ENCODE data around the gene FAM98B. TPM values are rescaled to one million over a fixed set of nuclear protein-coding genes. Genes with fewer than 3 reads are reported as not detected.

The FAM98B gene
- total RNA-seq, 2 experiments from 2014 or later, result 20.1 to 20.4 TPM

GRCh38 chr15:38411902-38412301, 42.0 kb upstream of the FAM98B start:
- Histone ChIP-seq H3K9me3 (ENCODE audit: control insufficient read depth in 1 of 2, insufficient read depth in 1 of 2, low read length in 2 of 2) (no peaks in the 10 kb centered on the region), H3K4me1 (ENCODE audit: insufficient read depth, low read length) (no peaks in the 10 kb centered on the region), H3K27ac (ENCODE audit: low read depth in 1 of 2, low read length in 2 of 2) (no peak overlapping the region), H3K4me3 (ENCODE audit: low read length) (no peak overlapping the region), H3K27me3 (ENCODE audit: control insufficient read depth in 1 of 2, insufficient read depth in 2 of 2, low read length in 2 of 2) (peaks cover 10 to 12% of the 10 kb centered on the region in 2 experiments), H3K36me3 (ENCODE audit: insufficient read depth, low read length) (no peaks in the 10 kb centered on the region)
- intact Hi-C loops (cut with DNase I, micrococcal nuclease), result no loop called here
- DNase-seq (no peak), ATAC-seq (ENCODE audit: poor library complexity) (no peak)
- H3K4me3 Mint-ChIP-seq, result no peak overlapping the region
- ChIA-PET CTCF (no interaction called here), POLR2A (no interaction called here)
- no peak overlapping the region for H3K27ac Mint-ChIP-seq
- no peaks in the 10 kb centered on the region for H3K4me1 Mint-ChIP-seq (ENCODE audit: low read depth)
- H3K36me3 Mint-ChIP-seq (ENCODE audit: low read depth), result no peaks in the 10 kb centered on the region
- no peaks in the 10 kb centered on the region for H3K9me3 Mint-ChIP-seq
- TF ChIP-seq, protein P1, sequence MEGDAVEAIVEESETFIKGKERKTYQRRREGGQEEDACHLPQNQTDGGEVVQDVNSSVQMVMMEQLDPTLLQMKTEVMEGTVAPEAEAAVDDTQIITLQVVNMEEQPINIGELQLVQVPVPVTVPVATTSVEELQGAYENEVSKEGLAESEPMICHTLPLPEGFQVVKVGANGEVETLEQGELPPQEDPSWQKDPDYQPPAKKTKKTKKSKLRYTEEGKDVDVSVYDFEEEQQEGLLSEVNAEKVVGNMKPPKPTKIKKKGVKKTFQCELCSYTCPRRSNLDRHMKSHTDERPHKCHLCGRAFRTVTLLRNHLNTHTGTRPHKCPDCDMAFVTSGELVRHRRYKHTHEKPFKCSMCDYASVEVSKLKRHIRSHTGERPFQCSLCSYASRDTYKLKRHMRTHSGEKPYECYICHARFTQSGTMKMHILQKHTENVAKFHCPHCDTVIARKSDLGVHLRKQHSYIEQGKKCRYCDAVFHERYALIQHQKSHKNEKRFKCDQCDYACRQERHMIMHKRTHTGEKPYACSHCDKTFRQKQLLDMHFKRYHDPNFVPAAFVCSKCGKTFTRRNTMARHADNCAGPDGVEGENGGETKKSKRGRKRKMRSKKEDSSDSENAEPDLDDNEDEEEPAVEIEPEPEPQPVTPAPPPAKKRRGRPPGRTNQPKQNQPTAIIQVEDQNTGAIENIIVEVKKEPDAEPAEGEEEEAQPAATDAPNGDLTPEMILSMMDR (IDR thresholded peaks at IDR 0.05), result no peak
- peaks cover 47% of the 10 kb centered on the region for H3K27me3 Mint-ChIP-seq

GRCh38 chr15:38412466-38412865, 41.5 kb upstream of the FAM98B start:
- POLR2A ChIA-PET, result interaction anchor here (0.7 kb wide), 1 partner anchor 188 kb away, joined by 3 read pairs; no protein-coding TSS in a partner anchor
- Histone ChIP-seq H3K27me3 (ENCODE audit: control insufficient read depth in 1 of 2, insufficient read depth in 2 of 2, low read length in 2 of 2) (peaks cover 10 to 12% of the 10 kb centered on the region in 2 experiments), H3K4me3 (ENCODE audit: low read length) (no peak overlapping the region), H3K36me3 (ENCODE audit: insufficient read depth, low read length) (no peaks in the 10 kb centered on the region), H3K27ac (ENCODE audit: low read depth in 1 of 2, low read length in 2 of 2) (no peak overlapping the region), H3K9me3 (ENCODE audit: control insufficient read depth in 1 of 2, insufficient read depth in 1 of 2, low read length in 2 of 2) (no peaks in the 10 kb centered on the region), H3K4me1 (ENCODE audit: insufficient read depth, low read length) (no peaks in the 10 kb centered on the region)
- no peak for ATAC-seq (ENCODE audit: poor library complexity)
- DNase-seq, result no peak
- Mint-ChIP-seq H3K4me1 (ENCODE audit: low read depth) (no peaks in the 10 kb centered on the region), H3K9me3 (no peaks in the 10 kb centered on the region), H3K36me3 (ENCODE audit: low read depth) (no peaks in the 10 kb centered on the region), H3K4me3 (no peak overlapping the region), H3K27ac (no peak overlapping the region), H3K27me3 (peaks cover 52% of the 10 kb centered on the region)
- TF ChIP-seq, protein P1 (IDR thresholded peaks at IDR 0.05), result no peak
- CTCF ChIA-PET, result no interaction called here
- intact Hi-C loops (cut with DNase I, micrococcal nuclease), result no loop called here

- peaks cover 68% of the 10 kb centered on the region for H3K27me3 Mint-ChIP-seq
- intact Hi-C loops (cut with DNase I, micrococcal nuclease), result no loop called here
Measured at GRCh38 chr15:38414357-38414756, 39.6 kb upstream of the FAM98B start.

More at GRCh38 chr15:38414357-38414756, 39.6 kb upstream of the FAM98B start:
- no peak for DNase-seq
- H3K27ac ChIP-seq (ENCODE audit: low read depth in 1 of 2, low read length in 2 of 2), result no peak overlapping the region
- no peak for ATAC-seq (ENCODE audit: poor library complexity)
- no peaks in the 10 kb centered on the region for H3K36me3 ChIP-seq (ENCODE audit: insufficient read depth, low read length)
- ChIA-PET CTCF (no interaction called here), POLR2A (no interaction called here)
- Mint-ChIP-seq H3K4me1 (ENCODE audit: low read depth) (no peaks in the 10 kb centered on the region), H3K36me3 (ENCODE audit: low read depth) (no peaks in the 10 kb centered on the region), H3K4me3 (no peak overlapping the region), H3K9me3 (no peaks in the 10 kb centered on the region), H3K27ac (no peak overlapping the region)
- no peak overlapping the region for H3K4me3 ChIP-seq (ENCODE audit: low read length)
- TF ChIP-seq, protein P1 (IDR thresholded peaks at IDR 0.05), result no peak
- H3K4me1 ChIP-seq (ENCODE audit: insufficient read depth, low read length), result no peaks in the 10 kb centered on the region
- H3K27me3 ChIP-seq (ENCODE audit: control insufficient read depth in 1 of 2, insufficient read depth in 2 of 2, low read length in 2 of 2), result peaks cover 12 to 13% of the 10 kb centered on the region in 2 experiments
- no peaks in the 10 kb centered on the region for H3K9me3 ChIP-seq (ENCODE audit: control insufficient read depth in 1 of 2, insufficient read depth in 1 of 2, low read length in 2 of 2)

Data from CD4-positive, alpha-beta T cell (primary cell).